KOPT-K1 (cell line): ENCODE results near the gene ANO2.

Experiments used
- H3K27ac ChIP-seq: fragments of 200-600 bp; sonication (generic); 2 replicates; pipeline ENCODE4 v1.5.1; 2016; ENCODE audit warnings: antibody characterized with exemption, mild to moderate bottlenecking, low read depth, low read length; ENCODE audit not compliant: poor library complexity, severe bottlenecking
- H3K36me3 ChIP-seq: fragments of 200-600 bp; sonication (generic); 2 replicates; pipeline ENCODE4 v1.5.1; 2017; ENCODE audit warnings: antibody characterized with exemption, mild to moderate bottlenecking, low read length, moderate library complexity; ENCODE audit not compliant: insufficient read depth
- H3K9me3 ChIP-seq: fragments of 200-600 bp; sonication (generic); 2 replicates; pipeline ENCODE4 v1.5.1; 2017; ENCODE audit warnings: antibody characterized with exemption, low read length, mild to moderate bottlenecking; ENCODE audit not compliant: insufficient read depth, poor library complexity, severe bottlenecking

The ANO2 gene

DNA sequence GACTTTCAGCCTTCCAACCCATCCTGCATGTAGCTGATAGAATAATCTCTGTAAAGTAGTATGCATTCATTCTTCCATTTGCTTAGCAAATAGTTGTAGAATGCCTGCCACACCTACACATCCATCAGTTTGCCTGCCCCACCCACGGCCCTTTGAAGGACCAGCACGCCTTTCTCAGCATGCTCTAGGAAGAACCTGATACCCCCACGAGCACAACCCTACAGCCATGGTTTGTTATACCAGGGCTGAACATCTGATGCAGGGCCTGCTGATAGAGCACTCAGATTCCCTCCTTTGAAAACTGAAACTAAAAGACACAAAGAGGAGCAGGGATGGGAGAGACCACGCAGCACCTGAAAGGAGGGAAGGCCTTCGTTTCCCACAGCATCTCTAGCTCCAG, 205.1 kb downstream of the ANO2 start:
- H3K36me3 ChIP-seq = no peaks in the 10 kb centered on the region

DNA sequence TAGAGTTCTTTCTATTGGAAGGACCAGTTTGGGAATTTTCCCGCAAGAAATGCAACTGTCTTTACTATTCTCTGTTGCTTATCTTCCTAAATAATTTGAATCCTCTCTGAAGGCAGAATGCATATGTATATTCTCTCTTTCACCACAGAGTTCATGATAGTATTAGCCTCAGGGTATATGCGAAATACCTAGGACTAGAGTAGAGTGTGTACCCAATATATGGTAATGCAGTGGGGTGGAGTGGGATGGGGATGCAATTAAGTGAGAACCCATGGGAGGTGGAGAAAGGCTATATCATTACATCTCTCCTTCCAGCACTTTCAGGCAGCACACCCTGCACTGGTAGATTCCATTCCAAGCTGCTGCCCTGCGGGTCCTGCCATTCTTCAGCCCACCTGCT, 207.3 kb downstream of the ANO2 start:
- Histone ChIP-seq H3K9me3 (no peaks in the 10 kb centered on the region), H3K27ac (no peak overlapping the region), H3K36me3 (no peaks in the 10 kb centered on the region)

More for the DNA sequence above, 205.1 kb downstream of the ANO2 start:
- H3K9me3 ChIP-seq = no peaks in the 10 kb centered on the region
- no peak overlapping the region for H3K27ac ChIP-seq

DNA sequence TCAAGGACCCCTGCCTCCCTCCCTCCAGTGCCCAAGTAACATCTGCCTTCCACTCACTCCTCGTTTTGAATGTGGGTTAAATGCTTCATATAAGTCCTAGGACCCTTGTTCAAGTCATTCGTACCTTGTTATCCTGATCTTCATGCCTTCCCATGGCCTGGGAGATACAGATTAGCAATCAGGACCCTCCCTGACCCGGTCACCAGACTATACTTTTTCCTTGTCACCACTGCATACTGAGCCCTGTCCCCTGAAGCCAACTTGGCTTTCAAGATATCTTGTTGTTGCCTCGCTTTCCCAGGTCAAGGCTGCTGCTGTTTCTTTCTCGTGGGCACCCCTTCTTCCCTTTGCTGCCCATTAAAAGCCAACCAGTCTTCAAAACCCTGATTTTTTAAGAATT, 208.5 kb downstream of the ANO2 start:
- Histone ChIP-seq H3K36me3 (no peaks in the 10 kb centered on the region), H3K9me3 (no peaks in the 10 kb centered on the region), H3K27ac (no peak overlapping the region)

DNA sequence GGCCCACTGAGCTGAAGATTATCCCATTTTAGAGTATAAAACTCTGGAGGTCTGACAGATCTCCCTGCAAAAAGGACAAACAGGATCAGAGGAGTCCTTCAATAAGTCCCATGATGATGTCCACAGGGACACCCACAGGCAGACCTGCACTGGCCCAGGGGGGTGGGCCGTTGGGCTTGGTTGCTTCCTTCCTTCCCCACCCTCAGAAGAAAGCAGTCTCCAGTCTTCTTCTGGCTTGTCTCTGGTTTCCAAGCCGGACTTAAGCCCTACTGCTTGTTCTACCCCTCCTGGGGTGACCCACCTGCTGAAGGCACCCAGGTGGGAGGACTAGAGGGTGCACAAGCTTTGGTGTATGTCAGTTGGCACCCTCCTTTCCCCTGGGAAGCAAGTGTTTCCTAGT, 209.0 kb downstream of the ANO2 start:
- Histone ChIP-seq H3K27ac (no peak overlapping the region), H3K36me3 (no peaks in the 10 kb centered on the region), H3K9me3 (no peaks in the 10 kb centered on the region)

DNA sequence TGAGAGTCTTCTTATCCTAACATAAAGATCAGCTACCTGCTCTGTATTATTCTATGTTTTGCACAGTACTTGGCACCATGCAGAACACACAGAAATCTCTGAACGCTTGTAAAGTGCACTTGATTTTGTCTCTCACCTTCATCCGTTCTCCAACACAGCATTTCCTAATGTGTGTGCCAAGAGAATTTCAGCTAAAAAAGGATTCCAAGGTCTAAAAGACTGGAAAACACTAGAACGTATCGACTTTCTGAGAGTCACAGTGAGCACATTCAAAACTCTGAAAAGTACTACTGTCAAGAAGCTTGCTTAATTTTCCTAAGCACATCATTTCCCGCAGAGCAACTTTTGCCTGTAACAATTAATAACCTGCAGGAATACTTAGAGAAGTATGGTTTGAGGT, 211.1 kb downstream of the ANO2 start:
- H3K9me3 ChIP-seq = no peaks in the 10 kb centered on the region
- no peaks in the 10 kb centered on the region for H3K36me3 ChIP-seq
- no peak overlapping the region for H3K27ac ChIP-seq

DNA sequence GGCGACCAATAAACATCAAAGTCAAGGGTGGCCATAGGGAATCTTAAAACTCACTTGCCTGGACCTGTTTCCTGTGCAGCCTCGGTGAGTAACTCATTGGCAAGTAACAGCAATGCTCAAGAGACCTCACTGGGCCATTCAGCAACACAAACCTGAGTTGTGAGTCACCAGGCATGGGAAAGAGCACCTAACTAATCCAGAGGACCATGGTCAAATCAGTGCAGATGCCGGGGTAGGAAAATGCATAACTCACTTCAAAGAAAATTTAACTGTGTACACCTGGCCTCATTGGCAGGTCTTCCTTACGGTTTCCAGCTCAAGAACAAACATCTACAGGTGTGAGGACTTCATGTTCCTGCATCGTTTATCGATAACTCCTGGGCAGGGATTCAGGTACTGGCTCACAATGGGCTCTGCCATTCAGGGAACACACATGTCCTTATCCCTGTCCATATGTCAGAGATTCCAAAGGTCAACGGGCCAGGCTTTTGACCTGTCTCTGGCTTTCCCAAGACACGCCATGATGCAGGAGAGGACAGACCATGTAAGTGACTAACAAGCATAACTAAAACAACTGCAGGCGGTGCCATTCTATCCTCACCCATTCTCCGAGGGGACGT, 211.8 kb downstream of the ANO2 start:
- Histone ChIP-seq H3K36me3 (no peaks in the 10 kb centered on the region), H3K27ac (no peak overlapping the region), H3K9me3 (no peaks in the 10 kb centered on the region)

DNA sequence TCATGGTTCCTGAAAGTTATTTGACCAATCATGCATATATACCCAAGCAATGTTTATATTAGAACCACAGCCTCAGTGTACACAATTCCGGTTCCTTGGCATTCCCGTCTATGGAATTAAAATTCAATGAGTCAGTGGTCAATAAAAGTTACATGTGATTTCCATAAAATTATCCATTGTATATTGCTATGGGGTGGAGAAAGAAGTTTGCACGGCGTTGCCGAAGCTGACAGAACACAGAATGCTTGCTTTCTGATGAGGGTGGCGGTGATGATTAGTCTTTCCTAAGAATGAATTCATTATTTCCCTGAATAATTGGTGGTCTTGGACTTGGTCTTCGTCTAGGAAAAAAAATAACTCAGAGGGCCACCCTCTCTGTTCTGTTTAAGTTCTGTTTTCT, 214.1 kb downstream of the ANO2 start:
- Histone ChIP-seq H3K9me3 (no peaks in the 10 kb centered on the region), H3K36me3 (no peaks in the 10 kb centered on the region), H3K27ac (no peak overlapping the region)

DNA sequence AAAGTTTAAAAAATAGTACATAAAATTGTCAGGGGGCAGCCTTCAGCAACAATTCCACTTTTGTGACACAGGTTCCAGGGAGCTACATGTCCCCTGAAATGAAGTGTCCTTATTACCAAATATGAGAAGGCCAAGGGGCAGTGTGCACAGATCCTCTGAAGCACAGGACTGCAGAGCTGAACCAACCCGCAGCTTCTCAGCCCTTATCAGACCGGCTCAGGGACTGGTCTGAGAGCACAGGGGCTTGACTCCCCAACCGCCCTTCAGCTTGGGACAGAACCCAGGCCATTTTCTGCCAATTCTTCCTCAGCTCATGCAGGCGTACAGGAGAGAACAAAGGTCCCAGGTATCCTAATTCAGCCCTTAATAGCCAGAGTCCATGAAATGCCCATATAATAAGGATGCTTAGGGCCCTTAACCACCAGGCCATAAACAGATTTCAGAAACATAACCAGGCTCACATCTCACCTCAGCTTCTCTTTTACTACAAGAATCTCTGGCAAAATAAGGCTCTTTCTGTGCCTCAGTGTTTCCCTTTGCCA, 221.3 kb downstream of the ANO2 start:
- H3K9me3 ChIP-seq = no peaks in the 10 kb centered on the region
- H3K27ac ChIP-seq = no peak overlapping the region
- no peaks in the 10 kb centered on the region for H3K36me3 ChIP-seq

DNA sequence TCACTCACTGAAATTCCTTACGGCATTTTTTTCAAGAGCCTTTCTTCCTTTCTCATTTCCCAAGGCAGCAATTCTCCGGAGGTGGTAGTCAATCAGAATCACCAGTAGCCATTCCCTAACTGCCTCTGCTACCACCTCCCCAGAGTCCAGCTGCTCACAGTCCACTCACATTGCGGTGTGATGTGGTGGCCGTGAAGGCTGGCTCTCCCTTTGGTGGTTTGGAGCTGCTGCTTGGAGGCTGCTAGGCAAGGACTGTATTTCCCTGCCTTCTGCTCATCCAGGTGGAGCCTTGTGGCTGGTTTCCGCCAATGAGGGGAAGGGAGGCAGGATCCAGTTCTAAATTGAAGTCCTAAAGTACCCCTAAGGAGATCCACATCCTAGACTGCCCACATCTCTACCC, 222.0 kb downstream of the ANO2 start:
- H3K9me3 ChIP-seq = no peaks in the 10 kb centered on the region
- no peak overlapping the region for H3K27ac ChIP-seq
- H3K36me3 ChIP-seq = no peaks in the 10 kb centered on the region

DNA sequence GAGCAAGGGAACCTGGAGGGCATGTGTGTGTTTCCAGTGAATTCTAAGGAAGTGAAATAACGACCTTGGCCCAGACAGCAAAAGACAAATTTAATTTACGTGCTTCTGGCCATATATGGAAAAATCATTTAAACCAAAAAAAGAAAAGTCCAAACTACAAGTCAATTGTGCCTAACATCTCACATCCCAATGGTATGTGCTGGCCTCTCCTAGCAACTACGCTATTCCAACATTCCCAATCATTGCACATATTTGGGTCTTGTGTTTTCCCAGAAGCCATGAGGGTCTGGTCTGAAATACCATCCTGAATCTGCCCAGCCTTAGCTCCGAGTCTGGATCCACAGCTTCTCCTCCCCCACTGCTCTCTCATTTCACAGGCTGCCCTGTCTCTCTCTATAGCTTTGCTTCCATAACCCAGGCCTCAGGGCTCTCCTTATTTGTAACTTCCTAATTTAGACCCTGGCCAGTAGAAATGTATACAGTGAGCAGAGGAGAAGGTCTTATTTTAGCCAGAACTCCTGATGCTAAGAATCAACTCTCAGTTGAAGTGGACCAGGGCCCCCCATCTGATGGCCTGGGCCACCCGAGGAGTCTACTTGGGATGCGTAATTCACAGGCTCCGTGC, 224.6 kb downstream of the ANO2 start:
- Histone ChIP-seq H3K27ac (no peak overlapping the region), H3K9me3 (no peaks in the 10 kb centered on the region), H3K36me3 (no peaks in the 10 kb centered on the region)

DNA sequence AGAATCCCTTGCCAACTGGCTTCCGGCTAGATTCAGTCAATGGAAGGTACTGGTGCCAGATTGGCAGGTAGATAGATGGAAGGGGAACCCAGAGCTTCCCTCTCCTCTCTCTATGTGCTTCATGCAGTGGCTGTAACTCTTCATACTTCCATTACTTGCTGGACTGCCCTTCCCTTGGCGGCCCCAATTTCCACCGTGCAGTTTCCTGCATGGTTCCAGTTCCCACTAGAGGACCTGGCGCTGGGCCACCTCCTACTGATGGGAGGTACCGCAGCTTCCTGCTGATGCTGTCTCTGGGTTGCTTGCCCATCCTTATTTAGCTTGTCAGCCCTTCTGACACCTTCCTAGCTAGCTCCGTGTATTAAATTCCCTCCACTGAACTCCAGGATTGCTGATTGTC, 226.4 kb downstream of the ANO2 start:
- Histone ChIP-seq H3K36me3 (no peaks in the 10 kb centered on the region), H3K27ac (no peak overlapping the region), H3K9me3 (no peaks in the 10 kb centered on the region)

DNA sequence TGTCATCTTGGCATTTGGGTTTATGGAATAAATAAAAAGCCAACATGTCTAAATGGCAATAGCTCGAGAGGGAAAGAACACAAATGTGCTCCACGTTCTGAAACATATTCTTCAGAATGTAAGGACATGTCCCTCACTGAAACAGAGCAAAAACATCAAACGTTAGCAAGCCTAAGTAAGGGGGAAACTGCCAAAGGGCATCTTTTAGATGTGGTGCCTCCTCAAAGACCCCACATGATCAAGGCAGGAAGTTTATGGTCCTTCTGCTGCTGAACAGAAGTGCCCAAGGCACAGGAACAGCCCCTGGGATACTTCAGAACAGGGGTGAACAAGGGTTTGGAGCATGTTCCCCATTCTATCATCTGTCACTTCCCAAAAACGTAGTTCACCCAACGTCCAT, 227.0 kb downstream of the ANO2 start:
- Histone ChIP-seq H3K27ac (no peak overlapping the region), H3K9me3 (no peaks in the 10 kb centered on the region), H3K36me3 (no peaks in the 10 kb centered on the region)

DNA sequence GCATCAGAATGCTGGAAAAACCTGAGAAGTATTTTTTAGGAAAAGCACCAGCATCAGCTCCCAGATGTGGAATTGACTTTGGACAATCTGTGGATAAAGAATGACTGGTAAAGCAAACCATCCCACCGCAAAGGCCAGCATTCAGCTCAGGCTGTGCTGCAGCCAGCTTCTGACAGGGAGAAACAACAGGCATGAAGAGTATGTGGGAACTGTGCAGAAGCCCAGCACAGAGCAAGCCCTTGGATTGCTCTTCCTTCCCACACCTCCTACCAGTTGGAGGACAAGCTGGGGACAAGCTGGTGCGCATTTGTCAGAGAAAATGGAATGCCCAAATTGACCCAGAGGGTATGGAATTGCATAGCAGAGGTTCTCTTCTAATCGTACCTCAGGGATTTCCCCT, 228.1 kb downstream of the ANO2 start:
- Histone ChIP-seq H3K9me3 (no peaks in the 10 kb centered on the region), H3K36me3 (no peaks in the 10 kb centered on the region), H3K27ac (no peak overlapping the region)

DNA sequence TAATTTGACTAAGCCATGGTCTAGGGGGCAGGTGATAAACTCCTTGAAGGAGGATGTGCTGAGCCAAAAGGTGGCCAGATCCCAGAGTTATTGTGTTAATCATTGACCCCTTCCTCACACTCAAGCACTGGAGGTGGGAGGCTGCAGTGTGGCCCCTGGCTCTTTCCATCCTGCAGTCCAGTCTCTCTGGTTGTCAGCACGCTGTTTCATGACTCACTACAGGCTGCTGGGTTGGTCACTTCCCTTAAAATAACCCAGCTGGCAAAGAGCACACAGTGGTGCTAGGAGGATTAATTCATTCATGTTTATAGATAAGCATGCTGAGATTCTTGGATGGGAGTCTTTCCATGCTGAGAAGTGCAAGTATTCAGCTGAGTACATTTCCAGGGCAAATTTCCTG, 228.9 kb downstream of the ANO2 start:
- H3K36me3 ChIP-seq = no peaks in the 10 kb centered on the region
- H3K27ac ChIP-seq = no peak overlapping the region
- no peaks in the 10 kb centered on the region for H3K9me3 ChIP-seq

DNA sequence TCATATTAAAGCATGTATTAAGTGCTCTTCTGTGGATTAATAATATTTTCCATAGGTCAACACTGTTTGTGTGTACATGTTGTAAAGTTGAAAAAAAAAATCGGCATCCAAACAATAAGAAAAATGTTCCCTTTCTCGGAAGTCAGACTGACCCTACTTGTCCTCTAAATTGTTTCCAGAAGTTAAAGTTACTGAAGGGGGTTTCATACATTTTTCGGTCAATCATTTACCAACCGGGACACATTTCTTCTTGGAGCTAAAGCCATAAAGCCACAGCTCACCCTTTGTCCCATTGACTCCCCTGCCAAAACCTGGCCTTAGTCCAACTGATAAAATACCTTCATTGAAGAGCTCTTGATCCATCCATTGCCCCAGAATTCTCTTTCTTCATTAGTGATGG, 230.0 kb downstream of the ANO2 start:
- Histone ChIP-seq H3K27ac (no peak overlapping the region), H3K9me3 (no peaks in the 10 kb centered on the region), H3K36me3 (no peaks in the 10 kb centered on the region)

DNA sequence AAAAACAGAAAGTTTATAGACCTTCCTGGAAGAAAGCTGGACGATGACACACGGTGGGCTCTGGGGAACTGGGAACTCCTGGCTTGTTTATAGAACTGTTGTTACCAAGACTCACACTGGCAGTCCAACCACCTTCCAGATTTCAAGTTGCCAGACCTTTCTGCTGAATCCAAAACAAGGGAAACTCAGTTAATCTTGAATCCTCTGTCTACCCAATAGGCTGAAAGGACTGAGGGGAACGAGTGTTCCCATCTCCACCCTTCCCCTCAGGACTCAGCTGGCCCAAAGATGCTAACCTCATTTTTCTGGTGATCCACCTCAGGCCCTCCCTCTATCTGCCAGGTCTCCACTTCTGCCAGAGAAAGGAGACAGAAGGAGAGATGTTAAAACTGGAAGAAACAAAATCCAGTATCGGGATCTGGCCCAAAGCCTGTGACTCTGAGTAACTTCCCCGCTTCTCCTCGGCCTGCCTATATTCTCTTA, 231.4 kb downstream of the ANO2 start:
- Histone ChIP-seq H3K36me3 (no peaks in the 10 kb centered on the region), H3K27ac (no peak overlapping the region)

More for the DNA sequence above, 231.4 kb downstream of the ANO2 start:
- H3K9me3 ChIP-seq = no peaks in the 10 kb centered on the region
